NCI-H460 (cell line): ENCODE data around the gene MKRN1. TPM values are rescaled to one million over a fixed set of nuclear protein-coding genes. Genes with fewer than 3 reads are reported as not detected.
"Not testable (repeated sequence)": the region's sequence is repeated elsewhere in the genome, so short reads cannot be mapped to it uniquely, and the experiment has no call there.

Experiments
- DNase-seq: peaks from one replicate; pipeline ENCODE4 v3.0.0-alpha.2; 2016; ENCODE audit warnings: low read depth; ENCODE audit errors: extremely low read depth
- total RNA-seq: library from RNA; depleted of rRNA; stranded (reverse); fragments of >200 nt; shearing (Covaris generic); gene quantifications from 2 replicates; pipeline ENCODE4 v1.2.3, GENCODE V29; 2014

The MKRN1 gene
- total RNA-seq, 1 experiment from 2014 or later = 62.6 TPM

DNA sequence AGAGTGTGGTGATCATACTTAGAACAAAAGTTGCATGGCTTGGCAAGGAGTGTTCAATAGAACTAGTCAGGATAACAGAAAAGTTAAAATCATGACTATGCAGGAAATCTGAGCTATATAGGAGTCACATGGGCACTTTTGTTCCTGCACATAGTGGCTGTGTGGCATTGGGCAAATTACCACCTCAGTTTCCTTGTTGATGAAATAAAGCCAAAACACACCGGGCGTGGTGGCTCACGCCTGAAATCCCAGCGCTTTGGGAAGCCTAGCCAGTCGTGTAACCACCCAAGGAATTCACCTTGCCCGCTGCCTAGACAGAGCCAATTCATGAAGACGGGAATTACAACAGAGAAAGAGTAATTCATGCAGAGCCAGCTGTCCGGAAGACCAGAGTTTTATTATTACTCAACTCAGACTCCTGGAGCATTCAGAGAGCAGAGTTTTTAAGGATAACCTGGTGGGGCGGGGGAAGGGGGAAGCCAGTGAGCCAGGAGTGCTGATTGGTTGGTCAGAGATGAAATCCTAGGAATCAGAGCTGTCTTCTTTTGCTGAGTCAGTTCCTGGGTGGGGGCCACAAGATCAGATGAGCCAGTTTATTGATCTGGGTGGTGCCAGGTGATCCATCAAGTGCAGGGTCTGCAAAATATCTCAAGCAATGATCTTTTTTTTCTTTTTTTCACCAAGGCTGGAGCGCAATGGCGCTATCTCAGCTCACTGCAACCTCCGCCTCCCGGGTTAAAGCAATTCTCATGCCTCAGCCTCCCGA, 6.4 kb upstream of the MKRN1 start:
- no peak for DNase-seq

DNA sequence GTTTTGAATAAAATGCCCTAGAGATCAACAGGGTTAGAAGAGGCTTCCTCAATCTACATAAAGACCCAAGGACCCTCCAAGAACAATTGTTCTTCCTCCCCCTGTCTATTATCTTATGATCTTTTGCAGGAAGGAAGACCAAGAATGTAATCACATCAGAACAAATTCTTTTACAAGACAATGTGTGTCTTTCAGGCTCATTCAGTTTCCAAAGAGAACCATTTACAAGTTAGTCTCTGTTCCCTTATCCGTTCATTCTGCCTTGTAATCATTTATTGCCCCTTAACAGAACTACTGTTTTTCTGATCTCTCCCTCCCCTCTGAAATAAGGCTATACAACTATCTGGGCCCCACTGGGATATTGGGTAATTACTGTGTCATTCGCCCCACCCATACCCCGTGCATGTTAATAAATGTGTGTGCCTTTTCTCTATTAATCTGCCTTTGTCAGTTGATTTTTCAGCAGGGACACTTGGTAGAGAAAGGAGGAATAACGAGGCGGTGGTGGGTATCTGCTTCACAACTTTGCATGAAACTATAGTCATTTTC, 5.7 kb upstream of the MKRN1 start:
- DNase-seq = no peak

GRCh38 chr7:140484479-140484878, 5.2 kb upstream of the MKRN1 start:
- no peak for DNase-seq

- DNase-seq = no peak
Observed at GRCh38 chr7:140479739-140480084, 407 bp upstream of the MKRN1 start.

GRCh38 chr7:140478246-140479061, 851 bp downstream of the MKRN1 start:
- DNase-seq = no peak

GRCh38 chr7:140476698-140477261, 2.5 kb downstream of the MKRN1 start:
- no peak for DNase-seq

DNA sequence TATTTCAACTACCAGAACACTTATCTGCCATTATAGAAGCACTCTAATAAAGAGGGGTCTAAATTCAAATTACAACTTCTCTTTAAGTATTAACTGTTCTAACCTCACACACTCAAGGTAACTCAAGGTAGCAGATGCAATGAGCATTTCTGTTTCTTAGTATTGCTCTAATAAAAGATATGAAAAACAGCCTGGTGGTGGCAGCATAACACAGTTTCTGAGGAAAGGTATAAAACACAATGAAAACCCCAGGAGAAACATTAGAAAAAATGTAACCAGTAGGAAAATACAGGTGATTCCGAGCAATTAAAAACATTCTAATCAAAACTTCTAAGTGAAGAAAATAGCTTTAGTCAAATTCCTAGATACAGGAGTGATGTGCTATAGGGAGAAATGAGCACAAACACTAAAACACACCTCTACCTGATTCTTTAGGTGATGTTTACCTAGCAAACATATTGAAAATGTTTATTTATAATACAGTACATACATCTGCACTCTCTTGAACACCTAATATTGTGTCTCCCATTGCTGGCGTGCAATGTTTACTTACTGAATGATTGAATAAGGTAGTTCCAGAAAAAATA, 3.5 kb downstream of the MKRN1 start:
- DNase-seq = peak; percentile 50

DNA sequence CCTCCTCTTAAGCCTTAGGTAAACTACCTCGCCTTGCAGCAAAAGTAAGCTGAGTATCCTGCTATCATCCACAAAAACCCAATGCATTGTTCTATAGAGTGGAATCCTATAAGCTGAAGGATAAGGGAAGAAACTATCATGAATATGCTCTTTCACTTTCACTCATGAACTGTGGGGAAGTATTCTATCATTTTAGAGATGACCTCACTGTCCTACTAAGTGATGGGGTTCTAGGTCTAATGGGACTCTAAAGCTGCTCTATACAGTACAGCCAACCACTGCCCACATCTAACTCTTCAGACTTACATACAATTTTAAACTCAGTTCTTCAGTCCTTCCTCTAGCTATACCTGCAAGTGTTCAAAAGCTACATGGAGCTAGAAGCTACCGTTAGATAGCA, 16.2 kb downstream of the MKRN1 start:
- DNase-seq = no peak

- DNase-seq = no peak
Observed at GRCh38 chr7:140458916-140459315, 20.4 kb downstream of the MKRN1 start.

DNA sequence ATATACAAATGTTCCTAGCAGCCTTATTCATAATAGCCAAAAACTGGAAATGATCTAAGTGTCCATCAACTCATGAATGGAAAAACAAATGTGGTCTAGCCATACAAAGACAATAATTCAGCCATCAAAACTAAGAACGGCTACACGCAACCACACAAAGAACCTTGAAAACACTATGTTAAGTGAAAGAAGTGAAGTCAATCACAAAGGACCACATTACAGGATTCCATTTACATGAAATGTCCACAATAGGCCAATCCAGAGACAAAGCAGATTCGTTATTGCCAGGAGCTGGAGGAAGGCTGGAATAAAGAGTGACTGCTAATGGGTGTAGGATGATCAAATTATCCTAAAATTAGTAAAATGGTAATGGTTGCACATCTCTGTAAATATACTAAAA, 21.1 kb downstream of the MKRN1 start:
- DNase-seq = no peak

DNA sequence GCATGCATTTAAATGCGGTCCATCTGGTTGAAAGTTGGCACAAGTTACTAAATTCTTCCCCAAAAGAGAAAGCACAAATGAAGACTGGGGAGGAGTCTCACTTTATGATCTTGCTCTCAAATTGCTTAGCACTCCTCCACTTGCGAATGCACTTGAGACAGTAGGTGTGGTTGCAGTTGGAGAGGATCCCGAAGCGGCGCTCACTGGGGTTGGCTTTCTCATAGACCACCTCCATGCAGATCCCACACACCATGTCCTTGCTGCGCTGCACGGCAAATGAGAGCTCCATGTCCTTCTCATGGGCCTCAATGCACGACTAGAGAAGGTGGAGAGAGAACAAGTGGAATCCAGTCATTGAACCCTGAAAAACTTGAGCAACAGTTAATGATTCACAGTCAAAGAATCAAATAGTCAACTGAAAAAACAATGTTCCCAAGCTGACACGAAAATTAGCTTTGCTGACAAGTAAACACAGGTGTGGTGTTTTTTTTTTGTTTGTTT, 22.7 kb downstream of the MKRN1 start:
- no peak for DNase-seq

DNA sequence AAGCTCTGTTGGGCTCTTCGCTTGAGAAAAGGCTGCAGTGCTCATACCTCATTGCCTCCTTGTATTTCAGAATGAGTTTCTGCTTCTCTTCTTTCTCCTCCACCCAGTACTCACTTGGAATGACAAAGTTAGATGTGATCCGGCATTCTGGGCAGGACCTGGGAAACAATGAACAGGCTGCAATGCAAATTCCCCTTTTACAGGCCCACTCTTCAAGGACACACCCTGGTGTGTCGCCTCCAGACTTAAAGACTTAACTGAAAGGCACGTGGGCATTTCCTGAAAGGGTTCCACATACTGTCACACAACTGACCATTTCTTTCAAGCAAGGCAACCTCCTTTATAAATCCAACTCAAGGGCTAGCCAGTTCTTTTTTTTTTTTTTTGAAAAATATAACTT, 23.6 kb downstream of the MKRN1 start:
- DNase-seq = no peak

- DNase-seq = no peak
Observed at GRCh38 chr7:140454657-140455015, 24.7 kb downstream of the MKRN1 start.

DNA sequence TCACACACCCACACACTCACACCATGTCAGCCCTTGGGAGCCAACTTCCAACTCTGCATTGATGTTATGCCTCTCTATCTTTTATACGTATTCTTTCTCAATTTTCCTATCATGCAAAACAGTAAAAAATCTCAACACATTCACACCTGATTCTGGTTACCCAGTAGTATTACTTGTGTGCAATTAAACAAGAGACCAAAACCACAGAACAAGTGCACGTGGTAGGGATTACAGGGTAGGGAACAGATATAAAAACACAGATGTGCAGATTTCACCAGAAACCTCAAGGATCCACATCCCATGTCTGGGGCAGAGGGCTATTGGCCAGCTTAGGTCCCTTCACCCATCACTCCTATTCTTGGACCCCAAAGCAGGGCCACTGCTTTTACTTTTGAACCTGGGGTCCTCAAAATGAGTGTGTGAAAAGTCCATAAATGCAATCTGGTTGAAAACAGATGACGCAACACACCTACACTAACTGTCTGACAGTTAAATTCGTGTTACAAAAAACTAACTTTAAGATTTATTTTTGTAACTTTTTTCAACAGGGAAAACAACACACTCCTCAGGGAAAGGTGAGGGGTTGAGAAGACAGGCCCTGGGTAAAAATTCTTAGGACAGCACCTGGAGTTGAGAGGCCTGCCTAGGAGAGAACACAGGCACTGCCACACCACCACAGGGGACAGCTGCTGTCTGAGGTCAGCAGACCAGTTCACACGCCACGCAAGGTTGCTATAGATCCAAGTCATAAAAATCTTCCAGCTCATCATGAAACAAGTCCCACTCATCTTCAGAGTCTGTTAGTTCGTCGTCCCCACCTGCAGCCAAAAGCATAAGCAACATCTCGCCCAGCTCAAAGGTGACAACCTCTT, 25.3 kb downstream of the MKRN1 start:
- DNase-seq = not testable (repeated sequence)

GRCh38 chr7:140453273-140453672, 26.0 kb downstream of the MKRN1 start:
- DNase-seq = no peak

- no peak for DNase-seq
Observed at GRCh38 chr7:140451716-140452115, 27.6 kb downstream of the MKRN1 start.

DNA sequence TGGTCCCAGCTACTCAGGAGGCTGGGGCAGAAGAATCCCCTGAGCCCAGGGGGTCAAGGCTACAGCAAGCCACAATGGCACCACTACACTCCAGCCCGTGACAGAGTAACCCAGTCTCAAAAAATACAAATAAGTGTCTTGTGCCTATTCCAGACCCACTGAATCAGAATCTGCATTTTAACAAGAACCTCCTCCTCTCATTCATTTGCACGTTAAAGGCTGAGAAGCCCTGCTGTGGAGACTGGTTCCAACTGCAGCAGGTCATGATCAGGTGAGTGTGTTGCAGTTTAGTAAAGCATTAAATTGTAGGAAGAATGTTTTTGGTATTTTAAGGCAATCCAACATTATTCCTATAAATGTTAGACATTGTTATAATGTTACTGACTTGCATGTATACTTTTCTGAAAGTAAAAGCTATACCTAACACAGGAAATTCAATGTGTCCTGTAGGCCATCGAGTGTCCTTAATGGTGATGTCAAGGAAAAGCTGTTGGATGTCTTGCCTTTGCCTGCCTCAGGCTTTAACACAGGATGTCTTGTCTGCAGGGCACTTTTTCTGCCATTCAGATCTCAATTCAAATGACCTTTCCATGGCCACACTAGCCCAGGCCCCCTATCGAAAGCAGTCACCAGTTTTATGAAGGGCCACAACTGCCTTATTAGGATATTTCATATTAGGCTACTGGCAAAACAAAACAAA, 30.4 kb downstream of the MKRN1 start:
- DNase-seq = no peak

- DNase-seq = no peak
Observed at GRCh38 chr7:140447841-140448240, 31.5 kb downstream of the MKRN1 start.

GRCh38 chr7:140446467-140446866, 32.8 kb downstream of the MKRN1 start:
- no peak for DNase-seq
